K562 (cell line): ENCODE measurements around the gene STARD13. TPM values are rescaled to one million over a fixed set of nuclear protein-coding genes. Genes with fewer than 3 reads are reported as not detected.

Experiments used
- ATAC-seq: fragments of 200-7000 bp; cut with Tn5 transposase; 3 replicates; pipeline ENCODE4 v1.9.1; 2020; ENCODE audit warnings: moderate library complexity
- BruUV-seq: library from RNA; stranded (reverse); fragments of 400-500 nt; replicated peaks from 2 replicates; lab custom pipeline; 2021; lab: Mats Ljungman, UMichigan
- CTCF ChIA-PET: fragments of 300-600 bp; formaldehyde crosslinking; extraction: SDS; loops from one replicate; lab custom pipeline; 2021; ENCODE audit warnings: low intra/inter-chr PET ratio; lab: Yijun Ruan, JAX
- POLR2A ChIA-PET: fragments of 300-600, 350-650 bp; sonication (Branson Sonifier 250); formaldehyde crosslinking; extraction: SDS; loops from one replicate; lab custom pipeline; 2021; ENCODE audit warnings: antibody characterized with exemption, inconsistent platforms; lab: Yijun Ruan, JAX
- DNase-seq, 4 experiments: peaks; one replicate each; pipeline versions ENCODE4 v3.0.0 to v3.0.0-alpha.2; 2011 to 2018; ENCODE audit warnings: low spot score in 3 of 4, mixed read lengths in 3 of 4; ENCODE audit errors: extremely low read depth in 1 of 4
- FAIRE-seq: peaks from 2 replicates; lab custom pipeline; 2011; peaks lifted over from hg19 to GRCh38; lab: Jason Lieb, UNC
- H2AFZ ChIP-seq: 2 replicates; pipeline ENCODE4 v1.6.0; 2011; ENCODE audit warnings: low read depth, low read length, control low read depth, inconsistent platforms
- H3K27ac ChIP-seq: fragments of 200-600 bp; 3 replicates; pipeline ENCODE4 v1.8.0; 2011; ENCODE audit warnings: low read depth, mild to moderate bottlenecking, control low read depth, inconsistent platforms, low read length, moderate library complexity, mixed read lengths; ENCODE audit errors: extremely low read depth
- H3K27me3 ChIP-seq, 2 experiments: fragments of 300-600 bp in 1 of 2; 2 replicates in 1 of 2; 3 replicates in 1 of 2; pipeline versions ENCODE4 v1.6.0 to v1.8.0; 2011; ENCODE audit warnings: inconsistent platforms in 2 of 2, low read length in 2 of 2, mild to moderate bottlenecking in 1 of 2, mixed read lengths in 1 of 2, moderate library complexity in 1 of 2; ENCODE audit not compliant: control insufficient read depth in 2 of 2, insufficient read depth in 2 of 2
- H3K36me3 ChIP-seq: fragments of 300-600 bp; 3 replicates; pipeline ENCODE4 v1.8.0; 2011; ENCODE audit warnings: mild to moderate bottlenecking, low read length, inconsistent platforms; ENCODE audit not compliant: control insufficient read depth, insufficient read depth
- H3K4me1 ChIP-seq, 2 experiments: fragments of 200-600 bp in 1 of 2; replicated peaks in 1 of 2; 2 replicates in 1 of 2; 3 replicates in 1 of 2; pipeline versions ENCODE4 v1.5.1 to v1.8.0; 2011; ENCODE audit warnings: inconsistent platforms in 2 of 2, low read length in 2 of 2, mild to moderate bottlenecking in 1 of 2, mixed read lengths in 1 of 2, moderate library complexity in 1 of 2; ENCODE audit not compliant: control insufficient read depth in 2 of 2, insufficient read depth in 2 of 2
- H3K4me2 ChIP-seq: 2 replicates; pipeline ENCODE4 v1.6.1; 2011; ENCODE audit warnings: low read length, control low read depth, inconsistent platforms, mixed read lengths; ENCODE audit not compliant: insufficient read depth
- H3K4me3 ChIP-seq: fragments of 200-600 bp; sonication (generic), shearing (Covaris generic); 2 replicates; pipeline ENCODE4 v1.5.1; 2016; ENCODE audit warnings: control low read depth, inconsistent platforms
- H3K79me2 ChIP-seq: fragments of 200-600 bp; 3 replicates; pipeline ENCODE4 v1.8.0; 2011; ENCODE audit warnings: low read length, inconsistent platforms; ENCODE audit not compliant: control insufficient read depth, insufficient read depth
- H3K9ac ChIP-seq, 2 experiments: 2 replicates each; pipeline versions ENCODE4 v1.6.0 to v1.6.1; 2011; ENCODE audit warnings: low read depth in 2 of 2, low read length in 2 of 2, control low read depth in 1 of 2, inconsistent platforms in 1 of 2, mild to moderate bottlenecking in 1 of 2, mixed read lengths in 1 of 2; ENCODE audit not compliant: insufficient read depth in 1 of 2
- H3K9me1 ChIP-seq: one replicate; pipeline ENCODE4 v1.6.0; 2011; ENCODE audit warnings: inconsistent platforms, mild to moderate bottlenecking, low read length, moderate library complexity; ENCODE audit not compliant: control insufficient read depth, insufficient read depth
- H3K9me3 ChIP-seq: replicated peaks from 2 replicates; pipeline ENCODE4 v1.5.1; 2011; ENCODE audit warnings: low read depth, low read length, inconsistent platforms; ENCODE audit not compliant: control insufficient read depth, insufficient read depth
- H4K20me1 ChIP-seq: replicated peaks from 2 replicates; pipeline ENCODE4 v1.6.1; 2011; ENCODE audit warnings: low read length, inconsistent platforms, mixed read lengths; ENCODE audit not compliant: control insufficient read depth, insufficient read depth
- ZNF140 ChIP-seq: fragments of 250-450 bp; sonication (Bioruptor Pico); IDR thresholded peaks from 2 replicates; pipeline ENCODE4 v1.8.0; 2021; ENCODE audit warnings: moderate library complexity, mild to moderate bottlenecking, inconsistent platforms
- WGBS: fragments of 100-300 bp; shearing (Covaris generic); methylation state at CpG from one replicate; pipeline ENCODE4 v1.1.6; 2016; ENCODE audit warnings: low coverage, mixed read lengths; ENCODE audit not compliant: insufficient coverage; ENCODE audit errors: missing lambda C conversion rate; 5-methylcytosine and 5-hydroxymethylcytosine counted together
- in situ Hi-C: fragments of 300-500 bp; cut with MboI; formaldehyde crosslinking; loops from 4 replicates; pipeline ENCODE4 v1.15.0; 2018; ENCODE audit warnings: inconsistent platforms, mixed read lengths
- intact Hi-C: fragments of 100-400 bp; cut with micrococcal nuclease; formaldehyde crosslinking; loops from 2 replicates; pipeline ENCODE4 v1.14.2; 2022
- polyA plus RNA-seq, 8 experiments: library from polyadenylated mRNA; depleted of rRNA in 4 of 8; stranded (reverse) in 5 of 8; unstranded in 3 of 8; fragments of >200 nt; fragmentation: Nextera tagmentation in 2 of 8; fragmentation: Illumina TruSeq in 1 of 8; extraction: Ambion mirVana in 2 of 8; extraction: Trizol in 1 of 8; gene quantifications; 2 replicates each; pipeline versions ENCODE4 v1.2.1 to v1.2.3, GENCODE V29; 2011 to 2014; ENCODE audit warnings: inconsistent platforms in 1 of 8, missing spikeins in 1 of 8
- total RNA-seq, 7 experiments: library from RNA; depleted of rRNA in 6 of 7; stranded (reverse); fragments of >200 nt in 6 of 7; fragmentation: Illumina TruSeq in 2 of 7; extraction: Trizol in 2 of 7; gene quantifications; 2 replicates each; pipeline versions ENCODE4 v1.2.1 to v1.2.3, GENCODE V29; 2011 to 2021; ENCODE audit warnings: low replicate concordance in 1 of 7
- TF ChIP-seq, protein P1 (sequence below): fragments of 450-650 bp; formaldehyde crosslinking; IDR thresholded peaks from 2 replicates; pipeline ENCODE4 v1.4.0; 2022; ENCODE audit warnings: missing genetic modification characterization
- TF ChIP-seq, protein P2 (sequence below): fragments of 450-650 bp; IDR thresholded peaks from 2 replicates; pipeline ENCODE4 v1.6.1; 2016; ENCODE audit warnings: low read depth

The STARD13 gene
- total and polyA plus RNA-seq, 9 of the 15 experiments (the other 6 are each of a cell fraction or from before 2014, with no cell fraction given), result 0.11 TPM; not detected in 8

DNA sequence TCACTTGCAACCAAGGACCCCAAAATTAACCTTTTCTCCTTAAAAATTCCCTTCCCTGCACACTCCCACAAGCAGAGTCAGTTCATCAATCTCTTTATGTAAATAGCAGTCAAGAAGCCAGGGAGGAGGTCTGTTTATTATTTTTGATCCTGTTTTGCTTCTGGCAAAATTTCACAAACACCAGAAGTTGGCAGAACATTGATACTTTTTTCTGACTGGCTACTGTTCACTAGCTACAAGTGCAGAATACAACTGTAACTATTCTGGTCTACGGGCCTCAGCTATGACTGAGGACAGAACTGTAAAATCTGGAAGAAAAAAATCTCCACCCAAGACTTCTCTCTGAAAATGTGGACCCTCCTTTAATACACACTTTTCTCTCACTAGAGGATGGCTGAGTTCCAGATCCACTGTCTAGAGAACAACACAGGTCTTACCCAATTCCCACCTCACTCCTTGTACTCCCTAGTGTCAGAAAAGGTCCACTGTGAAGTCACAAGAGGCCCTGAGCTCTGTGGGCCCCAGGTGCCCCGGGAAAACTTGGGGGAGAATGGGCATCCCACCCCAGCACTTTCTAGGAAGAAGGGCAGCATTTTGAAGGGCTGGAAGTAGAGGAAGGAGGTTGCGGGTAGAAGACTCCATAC is 14.5 kb downstream of the STARD13 start:
- no peak for DNase-seq
- CTCF ChIA-PET, result no interaction called here
- TF ChIP-seq, protein P1, sequence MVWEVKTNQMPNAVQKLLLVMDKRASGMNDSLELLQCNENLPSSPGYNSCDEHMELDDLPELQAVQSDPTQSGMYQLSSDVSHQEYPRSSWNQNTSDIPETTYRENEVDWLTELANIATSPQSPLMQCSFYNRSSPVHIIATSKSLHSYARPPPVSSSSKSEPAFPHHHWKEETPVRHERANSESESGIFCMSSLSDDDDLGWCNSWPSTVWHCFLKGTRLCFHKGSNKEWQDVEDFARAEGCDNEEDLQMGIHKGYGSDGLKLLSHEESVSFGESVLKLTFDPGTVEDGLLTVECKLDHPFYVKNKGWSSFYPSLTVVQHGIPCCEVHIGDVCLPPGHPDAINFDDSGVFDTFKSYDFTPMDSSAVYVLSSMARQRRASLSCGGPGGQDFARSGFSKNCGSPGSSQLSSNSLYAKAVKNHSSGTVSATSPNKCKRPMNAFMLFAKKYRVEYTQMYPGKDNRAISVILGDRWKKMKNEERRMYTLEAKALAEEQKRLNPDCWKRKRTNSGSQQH (CRISPR knock-in tag), result no peak
- TF ChIP-seq, all 486 proteins: peak for 0
- no peak overlapping the region for H3K4me3 ChIP-seq
- intact Hi-C loops (no loop called here), in situ Hi-C loops (no loop called here)
- ATAC-seq, result no peak
- H3K9ac ChIP-seq, result no peak overlapping the region
- no peak overlapping the region for H3K27ac ChIP-seq
- H3K9me1 ChIP-seq, result no peaks in the 10 kb centered on the region
- no peaks in the 10 kb centered on the region for H3K36me3 ChIP-seq
- 0% methylated on average over 1 of the region's 3 CpGs for WGBS
- no TSS peak for BruUV-seq
- H3K79me2 ChIP-seq, result no peaks in the 10 kb centered on the region
- H3K4me2 ChIP-seq, result no peak overlapping the region
- no peaks in the 10 kb centered on the region for H3K27me3 ChIP-seq
- no peaks in the 10 kb centered on the region for H3K9me3 ChIP-seq
- POLR2A ChIA-PET, result no interaction called here
- no peaks in the 10 kb centered on the region for H4K20me1 ChIP-seq
- no peaks in the 10 kb centered on the region for H3K4me1 ChIP-seq
- no peak for FAIRE-seq
- H2AFZ ChIP-seq, result no peak overlapping the region

DNA sequence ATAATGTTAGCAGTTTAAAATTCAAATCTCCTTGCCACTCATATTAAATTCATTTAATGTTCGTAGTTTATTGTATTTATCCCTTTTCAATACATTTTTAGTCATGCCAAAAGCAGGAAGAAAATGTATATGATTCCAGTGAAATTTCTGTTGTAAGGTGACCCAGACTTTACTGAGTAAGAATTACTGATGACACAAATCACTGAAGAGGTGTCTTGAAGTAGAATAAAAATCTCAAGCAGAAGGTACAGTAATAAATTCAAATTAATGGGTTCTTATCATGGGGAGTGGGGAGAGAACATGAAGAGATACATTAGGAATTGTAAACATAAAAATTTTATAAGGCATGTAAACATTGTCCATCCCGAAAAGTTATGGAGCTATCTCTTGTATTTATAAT is 19.9 kb downstream of the STARD13 start:
- CTCF ChIA-PET, result no interaction called here
- no TSS peak for BruUV-seq
- in situ Hi-C loops (no loop called here), intact Hi-C loops (no loop called here)
- H3K9ac ChIP-seq, result no peak overlapping the region
- no peaks in the 10 kb centered on the region for H3K79me2 ChIP-seq
- ATAC-seq (no peak), FAIRE-seq (no peak), DNase-seq (no peak)
- H3K27me3 ChIP-seq, result no peaks in the 10 kb centered on the region; a peak in 1 of 5 replicates
- H3K36me3 ChIP-seq, result no peaks in the 10 kb centered on the region
- no peaks in the 10 kb centered on the region for H3K4me1 ChIP-seq
- H2AFZ ChIP-seq, result no peak overlapping the region
- WGBS, result 6% methylated on average over 2 of the region's 2 CpGs
- H3K27ac ChIP-seq, result no peak overlapping the region
- POLR2A ChIA-PET, result no interaction called here
- no peaks in the 10 kb centered on the region for H3K9me3 ChIP-seq
- no peaks in the 10 kb centered on the region for H4K20me1 ChIP-seq
- no peak overlapping the region for H3K4me3 ChIP-seq
- H3K9me1 ChIP-seq, result no peaks in the 10 kb centered on the region
- no peak overlapping the region for H3K4me2 ChIP-seq
- no peak for TF ChIP-seq ZNF140 (CRISPR knock-in tag)
- TF ChIP-seq, protein P2, sequence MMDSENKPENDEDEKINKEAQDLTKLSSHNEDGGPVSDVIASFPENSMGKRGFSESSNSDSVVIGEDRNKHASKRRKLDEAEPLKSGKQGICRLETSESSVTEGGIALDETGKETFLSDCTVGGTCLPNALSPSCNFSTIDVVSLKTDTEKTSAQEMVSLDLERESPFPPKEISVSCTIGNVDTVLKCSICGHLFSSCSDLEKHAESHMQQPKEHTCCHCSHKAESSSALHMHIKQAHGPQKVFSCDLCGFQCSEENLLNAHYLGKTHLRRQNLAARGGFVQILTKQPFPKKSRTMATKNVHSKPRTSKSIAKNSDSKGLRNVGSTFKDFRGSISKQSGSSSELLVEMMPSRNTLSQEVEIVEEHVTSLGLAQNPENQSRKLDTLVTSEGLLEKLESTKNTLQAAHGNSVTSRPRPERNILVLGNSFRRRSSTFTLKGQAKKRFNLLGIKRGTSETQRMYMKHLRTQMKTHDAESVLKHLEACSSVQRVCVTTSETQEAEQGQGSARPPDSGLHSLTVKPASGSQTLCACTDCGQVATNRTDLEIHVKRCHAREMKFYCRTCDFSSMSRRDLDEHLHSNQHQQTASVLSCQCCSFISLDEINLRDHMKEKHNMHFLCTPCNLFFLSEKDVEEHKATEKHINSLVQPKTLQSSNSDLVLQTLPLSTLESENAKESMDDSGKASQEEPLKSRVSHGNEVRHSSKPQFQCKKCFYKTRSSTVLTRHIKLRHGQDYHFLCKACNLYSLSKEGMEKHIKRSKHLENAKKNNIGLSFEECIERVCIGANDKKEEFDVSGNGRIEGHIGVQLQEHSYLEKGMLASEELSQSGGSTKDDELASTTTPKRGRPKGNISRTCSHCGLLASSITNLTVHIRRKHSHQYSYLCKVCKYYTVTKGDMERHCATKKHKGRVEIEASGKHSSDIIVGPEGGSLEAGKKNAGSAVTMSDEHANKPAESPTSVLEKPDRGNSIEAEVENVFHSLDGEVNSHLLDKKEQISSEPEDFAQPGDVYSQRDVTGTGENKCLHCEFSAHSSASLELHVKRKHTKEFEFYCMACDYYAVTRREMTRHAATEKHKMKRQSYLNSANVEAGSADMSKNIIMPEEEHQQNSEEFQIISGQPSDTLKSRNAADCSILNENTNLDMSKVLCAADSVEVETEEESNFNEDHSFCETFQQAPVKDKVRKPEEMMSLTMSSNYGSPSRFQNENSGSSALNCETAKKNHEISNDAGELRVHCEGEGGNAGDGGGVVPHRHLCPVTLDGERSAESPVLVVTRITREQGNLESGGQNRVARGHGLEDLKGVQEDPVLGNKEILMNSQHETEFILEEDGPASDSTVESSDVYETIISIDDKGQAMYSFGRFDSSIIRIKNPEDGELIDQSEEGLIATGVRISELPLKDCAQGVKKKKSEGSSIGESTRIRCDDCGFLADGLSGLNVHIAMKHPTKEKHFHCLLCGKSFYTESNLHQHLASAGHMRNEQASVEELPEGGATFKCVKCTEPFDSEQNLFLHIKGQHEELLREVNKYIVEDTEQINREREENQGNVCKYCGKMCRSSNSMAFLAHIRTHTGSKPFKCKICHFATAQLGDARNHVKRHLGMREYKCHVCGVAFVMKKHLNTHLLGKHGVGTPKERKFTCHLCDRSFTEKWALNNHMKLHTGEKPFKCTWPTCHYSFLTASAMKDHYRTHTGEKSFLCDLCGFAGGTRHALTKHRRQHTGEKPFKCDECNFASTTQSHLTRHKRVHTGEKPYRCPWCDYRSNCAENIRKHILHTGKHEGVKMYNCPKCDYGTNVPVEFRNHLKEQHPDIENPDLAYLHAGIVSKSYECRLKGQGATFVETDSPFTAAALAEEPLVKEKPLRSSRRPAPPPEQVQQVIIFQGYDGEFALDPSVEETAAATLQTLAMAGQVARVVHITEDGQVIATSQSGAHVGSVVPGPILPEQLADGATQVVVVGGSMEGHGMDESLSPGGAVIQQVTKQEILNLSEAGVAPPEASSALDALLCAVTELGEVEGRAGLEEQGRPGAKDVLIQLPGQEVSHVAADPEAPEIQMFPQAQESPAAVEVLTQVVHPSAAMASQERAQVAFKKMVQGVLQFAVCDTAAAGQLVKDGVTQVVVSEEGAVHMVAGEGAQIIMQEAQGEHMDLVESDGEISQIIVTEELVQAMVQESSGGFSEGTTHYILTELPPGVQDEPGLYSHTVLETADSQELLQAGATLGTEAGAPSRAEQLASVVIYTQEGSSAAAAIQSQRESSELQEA, result no peak
